H1 (cell line): Measurements from ENCODE around the gene CHN2. TPM values are rescaled to one million over a fixed set of nuclear protein-coding genes. Genes with fewer than 3 reads are reported as not detected.

Experiments
- CTCF ChIA-PET: fragments of 300-600 bp; sonication (Branson Sonifier 250); formaldehyde crosslinking; loops from one replicate; lab custom pipeline; 2021; ENCODE audit not compliant: partially characterized antibody; lab: Charles Lee
- POLR2A ChIA-PET: fragments of 300-600 bp; sonication (Branson Sonifier 250); formaldehyde crosslinking; loops from one replicate; lab custom pipeline; 2021; ENCODE audit warnings: inconsistent platforms; ENCODE audit not compliant: partially characterized antibody; lab: Charles Lee
- DNase-seq, 2 experiments: peaks; one replicate each; pipeline versions ENCODE4 v3.0.0 to v3.0.0-alpha.2; 2010 to 2022; ENCODE audit warnings: low spot score in 2 of 2, low read depth in 1 of 2, mixed read lengths in 1 of 2
- FAIRE-seq: peaks from 2 replicates; lab custom pipeline; 2011; peaks lifted over from hg19 to GRCh38; lab: Jason Lieb, UNC
- H2AFZ ChIP-seq: 2 replicates; pipeline ENCODE4 v1.8.1; 2012; ENCODE audit warnings: low read length, inconsistent platforms
- H2AK5ac ChIP-seq: 2 replicates; pipeline ENCODE4 v1.6.1; 2013; ENCODE audit warnings: low read depth, low read length
- H2BK120ac ChIP-seq: replicated peaks from 2 replicates; pipeline ENCODE3; 2013; ENCODE audit warnings: low read depth, low read length, inconsistent platforms
- H2BK12ac ChIP-seq: 2 replicates; pipeline ENCODE4 v1.6.1; 2013; ENCODE audit warnings: low read depth, low read length
- H2BK15ac ChIP-seq: 2 replicates; pipeline ENCODE4 v1.6.1; 2013; ENCODE audit warnings: low read length
- H2BK20ac ChIP-seq: 2 replicates; pipeline ENCODE4 v1.6.1; 2013; ENCODE audit warnings: low read length
- H2BK5ac ChIP-seq: 2 replicates; pipeline ENCODE4 v1.6.1; 2013; ENCODE audit warnings: low read depth, low read length
- H3K14ac ChIP-seq: 2 replicates; pipeline ENCODE4 v1.6.1; 2013; ENCODE audit warnings: inconsistent platforms; ENCODE audit not compliant: insufficient read length
- H3K18ac ChIP-seq: 2 replicates; pipeline ENCODE4 v1.6.1; 2013; ENCODE audit warnings: low read length; ENCODE audit errors: extremely low read depth
- H3K23ac ChIP-seq: 2 replicates; pipeline ENCODE4 v1.6.1; 2013; ENCODE audit warnings: inconsistent platforms; ENCODE audit not compliant: insufficient read length
- H3K23me2 ChIP-seq: 2 replicates; pipeline ENCODE4 v1.6.1; 2013; ENCODE audit warnings: low read depth, low read length
- H3K27ac ChIP-seq: 2 replicates; pipeline ENCODE4 v1.6.1; 2011; ENCODE audit warnings: low read depth, low read length, inconsistent platforms
- H3K27me3 ChIP-seq, 4 experiments: replicated peaks in 1 of 4; 1 replicate in 1 of 4; 2 replicates in 3 of 4; pipeline versions ENCODE4 v1.6.1 to v1.8.1; 2011 to 2013; ENCODE audit warnings: low read length in 3 of 4, mild to moderate bottlenecking in 3 of 4, inconsistent platforms in 2 of 4, mixed read lengths in 2 of 4, moderate library complexity in 1 of 4; ENCODE audit not compliant: control insufficient read depth in 3 of 4, insufficient read depth in 3 of 4; ENCODE audit errors: extremely low read depth in 1 of 4
- H3K36me3 ChIP-seq, 4 experiments: 2 replicates each; pipeline versions ENCODE4 v1.6.1 to v1.8.1; 2011 to 2013; ENCODE audit warnings: mild to moderate bottlenecking in 4 of 4, low read length in 3 of 4, moderate library complexity in 2 of 4, control low read depth in 1 of 4, inconsistent platforms in 1 of 4; ENCODE audit not compliant: insufficient read depth in 4 of 4, control insufficient read depth in 2 of 4
- H3K4ac ChIP-seq: replicated peaks from 2 replicates; pipeline ENCODE3; 2013; ENCODE audit warnings: low read length, low read depth, mixed read lengths, inconsistent platforms; ENCODE audit not compliant: insufficient read length
- H3K4me1 ChIP-seq, 4 experiments: replicated peaks in 1 of 4; 1 replicate in 1 of 4; 2 replicates in 3 of 4; pipeline versions ENCODE4 v1.6.1 to v1.8.1; 2011 to 2013; ENCODE audit warnings: low read length in 3 of 4, inconsistent platforms in 2 of 4, mixed read lengths in 1 of 4; ENCODE audit not compliant: insufficient read depth in 4 of 4, control insufficient read depth in 3 of 4
- H3K4me2 ChIP-seq, 2 experiments: 2 replicates each; pipeline versions ENCODE4 v1.6.1 to v1.8.1; 2011 to 2013; ENCODE audit warnings: low read depth in 2 of 2, low read length in 2 of 2, control low read depth in 1 of 2, inconsistent platforms in 1 of 2, mild to moderate bottlenecking in 1 of 2; ENCODE audit not compliant: insufficient read depth in 1 of 2
- H3K4me3 ChIP-seq, 4 experiments: fragments of 200-600, 300-600 bp in 1 of 4; sonication (generic), shearing (Covaris generic), sonication (Bioruptor Twin) in 1 of 4; 2 replicates each; pipeline versions ENCODE4 v1.5.1 to v1.8.1; 2011 to 2016; ENCODE audit warnings: low read length in 4 of 4, low read depth in 3 of 4, control low read depth in 2 of 4, inconsistent platforms in 2 of 4, mild to moderate bottlenecking in 2 of 4, mixed read lengths in 1 of 4, moderate library complexity in 1 of 4; ENCODE audit not compliant: insufficient read depth in 2 of 4; ENCODE audit errors: extremely low read depth in 1 of 4
- H3K56ac ChIP-seq: replicated peaks from 2 replicates; pipeline ENCODE3; 2013; ENCODE audit warnings: low read depth, mild to moderate bottlenecking, mixed read lengths, low read length, inconsistent platforms; ENCODE audit not compliant: insufficient read length
- H3K79me1 ChIP-seq: 2 replicates; pipeline ENCODE4 v1.6.1; 2013; ENCODE audit warnings: low read depth, low read length, control low read depth
- H3K79me2 ChIP-seq, 2 experiments: 2 replicates each; pipeline versions ENCODE4 v1.6.1 to v1.8.1; 2012 to 2013; ENCODE audit warnings: low read length in 2 of 2, mild to moderate bottlenecking in 2 of 2, inconsistent platforms in 1 of 2; ENCODE audit not compliant: insufficient read depth in 2 of 2, control insufficient read depth in 1 of 2
- H3K9ac ChIP-seq, 4 experiments: replicated peaks in 1 of 4; 1 replicate in 1 of 4; 2 replicates in 3 of 4; pipeline versions ENCODE4 v1.6.1 to v1.8.1; 2011 to 2013; ENCODE audit warnings: low read depth in 3 of 4, low read length in 3 of 4, control low read depth in 2 of 4, mild to moderate bottlenecking in 2 of 4, moderate library complexity in 2 of 4, inconsistent platforms in 1 of 4; ENCODE audit errors: extremely low read depth in 1 of 4
- H3K9me3 ChIP-seq, 2 experiments: 2 replicates each; pipeline versions ENCODE4 v1.6.1 to v1.8.1; 2012 to 2013; ENCODE audit warnings: mild to moderate bottlenecking in 2 of 2, moderate library complexity in 2 of 2, control low read depth in 1 of 2, inconsistent platforms in 1 of 2, low read depth in 1 of 2, low read length in 1 of 2, mixed read lengths in 1 of 2; ENCODE audit not compliant: insufficient read depth in 2 of 2
- H4K20me1 ChIP-seq, 2 experiments: replicated peaks in 1 of 2; 2 replicates each; pipeline versions ENCODE3 to v1.8.1; 2011 to 2013; ENCODE audit warnings: inconsistent platforms in 2 of 2, low read length in 2 of 2, mild to moderate bottlenecking in 1 of 2; ENCODE audit not compliant: insufficient read depth in 2 of 2, control insufficient read depth in 1 of 2
- H4K5ac ChIP-seq: 2 replicates; pipeline ENCODE4 v1.6.1; 2013; ENCODE audit warnings: low read length, low read depth, mixed read lengths, inconsistent platforms; ENCODE audit not compliant: insufficient read length
- H4K8ac ChIP-seq: 2 replicates; pipeline ENCODE4 v1.8.0; 2013; ENCODE audit warnings: mild to moderate bottlenecking, moderate library complexity, low read length, inconsistent platforms; ENCODE audit not compliant: insufficient read depth; ENCODE audit errors: extremely low read depth
- H4K91ac ChIP-seq: replicated peaks from 2 replicates; pipeline ENCODE3; 2013; ENCODE audit warnings: low read length, mixed read lengths, inconsistent platforms; ENCODE audit not compliant: insufficient read length
- SP4 ChIP-seq: IDR thresholded peaks from 2 replicates; pipeline ENCODE4 v1.6.1; 2012; ENCODE audit warnings: low read length, inconsistent platforms
- WGBS, 2 experiments: shearing (Covaris generic) in 1 of 2; methylation state at CpG; one replicate each; pipeline versions ENCODE4 v1.1.6 to v1.1.7; 2013 to 2015; ENCODE audit warnings: low lambda C conversion rate in 2 of 2, mixed read lengths in 2 of 2, inconsistent platforms in 1 of 2, low coverage in 1 of 2, missing lambda C conversion rate in 1 of 2; ENCODE audit not compliant: insufficient replicate concordance in 2 of 2, insufficient coverage in 1 of 2, insufficient read length in 1 of 2; ENCODE audit errors: extremely low coverage in 1 of 2, missing lambda C conversion rate in 1 of 2; 5-methylcytosine and 5-hydroxymethylcytosine counted together
- polyA plus RNA-seq, 7 experiments: library from polyadenylated mRNA; depleted of rRNA in 3 of 7; stranded (reverse) in 5 of 7; unstranded in 2 of 7; fragments of >200 nt in 5 of 7; fragments of 200-250 nt in 2 of 7; gene quantifications; 1 replicate in 5 of 7; 2 replicates in 1 of 7; 4 replicates in 1 of 7; pipeline versions ENCODE4 v1.2.1 to v1.2.3, GENCODE V29; 2011 to 2013; ENCODE audit warnings: missing spikeins in 2 of 7, mixed read lengths in 2 of 7
- total RNA-seq: library from RNA; stranded (reverse); fragmentation: NEBNext Ultra II Directional; extraction: Animal tissue kit (Norgen Biotek cat#: 25700); gene quantifications from 2 replicates; pipeline ENCODE4 v1.2.1, GENCODE V29; 2021

The CHN2 gene
- total and polyA plus RNA-seq, 2 of the 8 experiments (the other 6 are each of a cell fraction or from before 2014, with no cell fraction given): 2.9 to 4.8 TPM

GRCh38 chr7:29391262-29391661 is 196.7 kb downstream of the CHN2 start:
- no peak overlapping the region for H3K14ac ChIP-seq

More at GRCh38 chr7:29391262-29391661, 196.7 kb downstream of the CHN2 start:
- peaks cover 0 to 2% of the 10 kb centered on the region in 2 experiments; a peak in 1 of 4 replicates for H3K9me3 ChIP-seq
- DNase-seq (no peak), FAIRE-seq (no peak)
- ChIA-PET POLR2A (no interaction called here), CTCF (interaction anchor here (0.5 to 1.4 kb wide), 3 partner anchors 20 to 277 kb away, joined by 3 to 4 read pairs (median 3); no protein-coding TSS in a partner anchor)
- no peak overlapping the region for H2BK5ac ChIP-seq
- no peak overlapping the region for H3K4me3 ChIP-seq
- no peak overlapping the region for H3K18ac ChIP-seq
- H3K4me2 ChIP-seq: no peak overlapping the region
- no peaks in the 10 kb centered on the region for H4K20me1 ChIP-seq
- no peaks in the 10 kb centered on the region for H3K4me1 ChIP-seq
- H3K56ac ChIP-seq: no peak overlapping the region
- no peak overlapping the region for H3K9ac ChIP-seq
- no peak overlapping the region for H2BK12ac ChIP-seq
- H3K4ac ChIP-seq: no peak overlapping the region
- H3K79me1 ChIP-seq: no peaks in the 10 kb centered on the region
- no peak overlapping the region for H2BK15ac ChIP-seq
- H4K5ac ChIP-seq: no peak overlapping the region
- H4K8ac ChIP-seq: no peak overlapping the region
- H3K23ac ChIP-seq: no peak overlapping the region
- no peak overlapping the region for H2AK5ac ChIP-seq
- no peak overlapping the region for H3K27ac ChIP-seq
- no peak overlapping the region for H2BK20ac ChIP-seq
- H2AFZ ChIP-seq: no peak overlapping the region
- no peak for TF ChIP-seq SP4
- no peaks in the 10 kb centered on the region for H3K23me2 ChIP-seq
- H2BK120ac ChIP-seq: no peak overlapping the region
- H3K36me3 ChIP-seq: no peaks in the 10 kb centered on the region
- no peaks in the 10 kb centered on the region for H3K27me3 ChIP-seq
- WGBS, 2 experiments: 92% methylated on average over 1 of the region's 1 CpG; no CpG with 5 or more reads in 1 of the 2 experiments
- H4K91ac ChIP-seq: no peak overlapping the region
- H3K79me2 ChIP-seq: no peaks in the 10 kb centered on the region
